NCI-H2227 (cell line): ENCODE results near the gene SEMA5B.

Source experiments
- DNase-seq: peaks from one replicate; lab custom pipeline; 2025; ENCODE audit not compliant: unreplicated experiment; lab: John Stamatoyannopoulos, UW

The SEMA5B gene

GRCh38 chr3:122947738-122948137 is 79.8 kb downstream of the SEMA5B start:
- DNase-seq: no peak

GRCh38 chr3:122947196-122947595 is 80.4 kb downstream of the SEMA5B start:
- DNase-seq: no peak

- no peak for DNase-seq
Measured at GRCh38 chr3:122946185-122946584, 81.4 kb downstream of the SEMA5B start.

- no peak for DNase-seq
Measured at GRCh38 chr3:122945230-122945629, 82.3 kb downstream of the SEMA5B start.

GRCh38 chr3:122944671-122945161 is 82.8 kb downstream of the SEMA5B start:
- peak; percentile 2 for DNase-seq

GRCh38 chr3:122943828-122944190 is 83.8 kb downstream of the SEMA5B start:
- DNase-seq: no peak

GRCh38 chr3:122942937-122943827 is 84.4 kb downstream of the SEMA5B start:
- peak; percentile 59 for DNase-seq

- DNase-seq: no peak
Measured at GRCh38 chr3:122942239-122942638, 85.3 kb downstream of the SEMA5B start.

- no peak for DNase-seq
Measured at GRCh38 chr3:122941228-122942206, 86.0 kb downstream of the SEMA5B start.

- DNase-seq: no peak
Measured at GRCh38 chr3:122940628-122941086, 86.9 kb downstream of the SEMA5B start.

GRCh38 chr3:122938783-122939425 is 88.7 kb downstream of the SEMA5B start:
- DNase-seq: no peak

- no peak for DNase-seq
Measured at GRCh38 chr3:122937745-122938144, 89.8 kb downstream of the SEMA5B start.

- no peak for DNase-seq
Measured at GRCh38 chr3:122936986-122937385, 90.6 kb downstream of the SEMA5B start.

- no peak for DNase-seq
Measured at GRCh38 chr3:122936335-122936734, 91.2 kb downstream of the SEMA5B start.

- no peak for DNase-seq
Measured at GRCh38 chr3:122934251-122934650, 93.3 kb downstream of the SEMA5B start.

GRCh38 chr3:122932251-122932967 is 95.2 kb downstream of the SEMA5B start:
- no peak for DNase-seq

GRCh38 chr3:122931636-122932035 is 95.9 kb downstream of the SEMA5B start:
- DNase-seq: no peak

- no peak for DNase-seq
Measured at GRCh38 chr3:122930063-122930997, 97.2 kb downstream of the SEMA5B start.
